IMR-90 (cell line): Measurements from ENCODE around the gene CDH23.

Experiments used
- BHLHE40 ChIP-seq: fragments of 150-350 bp; IDR thresholded peaks from 2 replicates; pipeline ENCODE4 v1.6.1; 2016; ENCODE audit warnings: mild to moderate bottlenecking, low read depth, low read length
- CEBPB ChIP-seq: IDR thresholded peaks from 2 replicates; pipeline ENCODE4 v1.6.1; 2012; ENCODE audit warnings: low read depth, low read length, improper control_type of control experiment
- CTCF ChIP-seq: conservative IDR thresholded peaks from 2 replicates; pipeline ENCODE4 v1.5.1; 2012; ENCODE audit warnings: mild to moderate bottlenecking, low read depth, low read length, improper control_type of control experiment
- ELK1 ChIP-seq: fragments of 150-350 bp; IDR thresholded peaks from 2 replicates; pipeline ENCODE4 v1.6.1; 2016; ENCODE audit warnings: low read depth, mild to moderate bottlenecking, low read length, moderate library complexity, borderline replicate concordance
- FOS ChIP-seq: fragments of 150-350 bp; IDR thresholded peaks from 2 replicates; pipeline ENCODE4 v1.6.1; 2016; ENCODE audit warnings: low read depth, low read length
- MAZ ChIP-seq: IDR thresholded peaks from 2 replicates; pipeline ENCODE4 v1.6.1; 2012; ENCODE audit warnings: low read depth, mild to moderate bottlenecking, low read length, improper control_type of control experiment, moderate library complexity, borderline replicate concordance
- POLR2A ChIP-seq: IDR thresholded peaks from 2 replicates; pipeline ENCODE4 v1.6.1; 2012; ENCODE audit warnings: mild to moderate bottlenecking, low read depth, low read length
- RAD21 ChIP-seq: IDR thresholded peaks from 2 replicates; pipeline ENCODE4 v1.6.1; 2012; ENCODE audit warnings: low read length, improper control_type of control experiment
- RCOR1 ChIP-seq: IDR thresholded peaks from 2 replicates; pipeline ENCODE4 v1.6.1; 2012; ENCODE audit warnings: mild to moderate bottlenecking, low read length, improper control_type of control experiment; ENCODE audit not compliant: insufficient replicate concordance
- RFX5 ChIP-seq: IDR thresholded peaks from 2 replicates; pipeline ENCODE4 v1.8.0; 2012; ENCODE audit warnings: low read depth, mild to moderate bottlenecking, low read length, moderate library complexity
- SMC3 ChIP-seq: fragments of 150-350 bp; IDR thresholded peaks from 2 replicates; pipeline ENCODE4 v1.6.1; 2016; ENCODE audit warnings: low read depth, mild to moderate bottlenecking, antibody characterized with exemption, low read length, moderate library complexity

GRCh38 chr10:71727105-71727737 is 330.5 kb downstream of the CDH23 start:
- TF ChIP-seq POLR2A (no peak), SMC3 (no peak), ELK1 (no peak), CTCF (no peak), RFX5 (no peak), BHLHE40 (no peak), RCOR1 (no peak), FOS (no peak), RAD21 (no peak), CEBPB (no peak), MAZ (no peak)
